IPS DF 6.9 (cell line): ENCODE measurements around the gene IPO5.
"Not testable (repeated sequence)": the region's sequence is repeated elsewhere in the genome, so short reads cannot be mapped to it uniquely, and the experiment has no call there.

ENCODE experiments used
- DNase-seq: peaks from one replicate; pipeline ENCODE4 v3.0.0-alpha.2; 2013; ENCODE audit warnings: low read depth, low spot score
- H3K27ac ChIP-seq: one replicate; pipeline ENCODE4 v1.5.1; 2013; ENCODE audit warnings: low read length, control low read depth
- H3K27me3 ChIP-seq: 2 replicates; pipeline ENCODE4 v1.6.1; 2013; ENCODE audit warnings: mild to moderate bottlenecking, low read length; ENCODE audit not compliant: control insufficient read depth, insufficient read depth
- H3K36me3 ChIP-seq: 2 replicates; pipeline ENCODE4 v1.6.1; 2013; ENCODE audit warnings: low read length; ENCODE audit not compliant: control insufficient read depth, insufficient read depth
- H3K4me1 ChIP-seq: 2 replicates; pipeline ENCODE4 v1.6.1; 2013; ENCODE audit warnings: low read length; ENCODE audit not compliant: control insufficient read depth, insufficient read depth
- H3K4me3 ChIP-seq: 2 replicates; pipeline ENCODE4 v1.5.1; 2013; ENCODE audit warnings: mild to moderate bottlenecking, low read length
- H3K9me3 ChIP-seq: 2 replicates; pipeline ENCODE4 v1.6.1; 2013; ENCODE audit warnings: low read length, inconsistent platforms; ENCODE audit not compliant: control insufficient read depth, insufficient read depth
- WGBS: extraction: QIAGEN DNeasy Blood & Tissue Kit; methylation state at CpG from one replicate; pipeline ENCODE4 v1.1.7; 2013; ENCODE audit warnings: mixed read lengths, missing lambda C conversion rate; ENCODE audit not compliant: insufficient read length, insufficient coverage; 5-methylcytosine and 5-hydroxymethylcytosine counted together

The IPO5 gene

GRCh38 chr13:97948041-97948440, 5.4 kb upstream of the IPO5 start:
- H3K27ac ChIP-seq = no peak overlapping the region
- H3K36me3 ChIP-seq = no peaks in the 10 kb centered on the region
- H3K4me3 ChIP-seq = no peak overlapping the region
- H3K27me3 ChIP-seq = no peaks in the 10 kb centered on the region
- DNase-seq = no peak
- no peaks in the 10 kb centered on the region for H3K4me1 ChIP-seq
- H3K9me3 ChIP-seq = no peaks in the 10 kb centered on the region
- no CpG with 5 or more reads among the region's 3 CpGs for WGBS

GRCh38 chr13:97949316-97949715, 4.2 kb upstream of the IPO5 start:
- H3K27ac ChIP-seq, H3K4me3 ChIP-seq, H3K27me3 ChIP-seq, H3K36me3 ChIP-seq, DNase-seq, H3K9me3 ChIP-seq, H3K4me1 ChIP-seq: not testable (repeated sequence)
- no CpG with 5 or more reads among the region's 5 CpGs for WGBS

GRCh38 chr13:97951376-97951775, 2.1 kb upstream of the IPO5 start:
- Histone ChIP-seq H3K27me3 (no peaks in the 10 kb centered on the region), H3K4me3 (no peak overlapping the region), H3K27ac (no peak overlapping the region), H3K36me3 (no peaks in the 10 kb centered on the region), H3K9me3 (no peaks in the 10 kb centered on the region), H3K4me1 (no peaks in the 10 kb centered on the region)
- WGBS = no CpG with 5 or more reads among the region's 4 CpGs
- no peak for DNase-seq

- WGBS = no CpG with 5 or more reads among the region's 4 CpGs
- DNase-seq, H3K4me3 ChIP-seq, H3K4me1 ChIP-seq, H3K27ac ChIP-seq, H3K36me3 ChIP-seq, H3K27me3 ChIP-seq, H3K9me3 ChIP-seq: not testable (repeated sequence)
These were observed 644 bp upstream of the IPO5 start for GRCh38 chr13:97952831-97953230.

- no peaks in the 10 kb centered on the region for H3K4me1 ChIP-seq
- H3K27me3 ChIP-seq = no peaks in the 10 kb centered on the region
- no peak for DNase-seq
- no peak overlapping the region for H3K4me3 ChIP-seq
- no peaks in the 10 kb centered on the region for H3K9me3 ChIP-seq
- no peaks in the 10 kb centered on the region for H3K36me3 ChIP-seq
- no CpG with 5 or more reads among the region's 6 CpGs for WGBS
- no peak overlapping the region for H3K27ac ChIP-seq
These were observed 7.9 kb downstream of the IPO5 start for GRCh38 chr13:97961340-97961739.

GRCh38 chr13:97962887-97963286, 9.4 kb downstream of the IPO5 start:
- DNase-seq = no peak
- Histone ChIP-seq H3K27me3 (no peaks in the 10 kb centered on the region), H3K9me3 (no peaks in the 10 kb centered on the region), H3K4me3 (no peak overlapping the region), H3K4me1 (no peaks in the 10 kb centered on the region), H3K36me3 (no peaks in the 10 kb centered on the region), H3K27ac (no peak overlapping the region)
- no CpG with 5 or more reads among the region's 2 CpGs for WGBS

- H3K36me3 ChIP-seq = no peaks in the 10 kb centered on the region
- H3K4me1 ChIP-seq = no peaks in the 10 kb centered on the region
- H3K9me3 ChIP-seq = no peaks in the 10 kb centered on the region
- no peak overlapping the region for H3K27ac ChIP-seq
- no peak overlapping the region for H3K4me3 ChIP-seq
- DNase-seq = no peak
- H3K27me3 ChIP-seq = no peaks in the 10 kb centered on the region
These were observed 13.8 kb downstream of the IPO5 start for GRCh38 chr13:97967226-97967625.

GRCh38 chr13:97967948-97968347, 14.5 kb downstream of the IPO5 start:
- no peaks in the 10 kb centered on the region for H3K9me3 ChIP-seq
- no peaks in the 10 kb centered on the region for H3K36me3 ChIP-seq
- WGBS = no CpG with 5 or more reads among the region's 3 CpGs
- H3K4me3 ChIP-seq = no peak overlapping the region
- no peak overlapping the region for H3K27ac ChIP-seq
- DNase-seq = no peak
- no peaks in the 10 kb centered on the region for H3K27me3 ChIP-seq
- H3K4me1 ChIP-seq = no peaks in the 10 kb centered on the region

- H3K4me1 ChIP-seq = no peaks in the 10 kb centered on the region
- WGBS = no CpG with 5 or more reads among the region's 5 CpGs
These were observed 18.0 kb downstream of the IPO5 start for GRCh38 chr13:97971519-97971918.

GRCh38 chr13:97974773-97975172, 21.3 kb downstream of the IPO5 start:
- Histone ChIP-seq H3K36me3 (no peaks in the 10 kb centered on the region), H3K9me3 (no peaks in the 10 kb centered on the region), H3K4me1 (no peaks in the 10 kb centered on the region), H3K27me3 (no peaks in the 10 kb centered on the region), H3K4me3 (no peak overlapping the region), H3K27ac (no peak overlapping the region)
- DNase-seq = no peak
- no CpG with 5 or more reads among the region's 2 CpGs for WGBS

More at GRCh38 chr13:97971519-97971918, 18.0 kb downstream of the IPO5 start:
- H3K36me3 ChIP-seq = no peaks in the 10 kb centered on the region
- no peak for DNase-seq
- no peak overlapping the region for H3K4me3 ChIP-seq
- H3K9me3 ChIP-seq = no peaks in the 10 kb centered on the region
- H3K27me3 ChIP-seq = no peaks in the 10 kb centered on the region
- no peak overlapping the region for H3K27ac ChIP-seq

- WGBS = no CpG with 5 or more reads among the region's 20 CpGs
- DNase-seq = no peak
These were observed 21.9 kb downstream of the IPO5 start for GRCh38 chr13:97975280-97975847.

More at GRCh38 chr13:97975280-97975847, 21.9 kb downstream of the IPO5 start:
- H3K27me3 ChIP-seq = no peaks in the 10 kb centered on the region
- H3K4me1 ChIP-seq = no peaks in the 10 kb centered on the region
- H3K27ac ChIP-seq = no peak overlapping the region
- no peaks in the 10 kb centered on the region for H3K9me3 ChIP-seq
- H3K4me3 ChIP-seq = peak overlapping the region; percentile 77; the same call in 1 of the 2 replicates
- no peaks in the 10 kb centered on the region for H3K36me3 ChIP-seq
